Keratinocyte (primary cell): ENCODE results near the gene SCGB2A2. TPM values are rescaled to one million over a fixed set of nuclear protein-coding genes. Genes with fewer than 3 reads are reported as not detected.

ENCODE experiments used
- DNase-seq: peaks from one replicate; pipeline ENCODE4 v3.0.0-alpha.2; 2011; ENCODE audit warnings: low read depth, missing footprints, low spot score
- FAIRE-seq: peaks from 2 replicates; lab custom pipeline; 2011; peaks lifted over from hg19 to GRCh38; lab: Jason Lieb, UNC
- H2AFZ ChIP-seq: 2 replicates; pipeline ENCODE4 v1.6.0; 2012; ENCODE audit warnings: low read length, control low read depth, inconsistent platforms; ENCODE audit not compliant: control insufficient read depth
- H3K27ac ChIP-seq: 2 replicates; pipeline ENCODE4 v1.5.1; 2011; ENCODE audit warnings: low read length; ENCODE audit not compliant: control insufficient read depth, insufficient read depth
- H3K27me3 ChIP-seq: 3 replicates; pipeline ENCODE4 v1.6.0; 2011; ENCODE audit warnings: low read length; ENCODE audit not compliant: control insufficient read depth, insufficient read depth; ENCODE audit errors: extremely low read depth
- H3K36me3 ChIP-seq, 2 experiments: 2 replicates in 1 of 2; 3 replicates in 1 of 2; pipeline ENCODE4 v1.5.1; 2011; ENCODE audit warnings: low read length in 2 of 2, mild to moderate bottlenecking in 1 of 2; ENCODE audit not compliant: control insufficient read depth in 2 of 2, insufficient read depth in 2 of 2; ENCODE audit errors: extremely low read depth in 1 of 2
- H3K4me1 ChIP-seq: 3 replicates; pipeline ENCODE4 v1.5.1; 2011; ENCODE audit warnings: low read length; ENCODE audit not compliant: control insufficient read depth, insufficient read depth; ENCODE audit errors: extremely low read depth
- H3K4me2 ChIP-seq: 3 replicates; pipeline ENCODE4 v1.6.0; 2011; ENCODE audit warnings: low read depth, low read length; ENCODE audit not compliant: control insufficient read depth, insufficient read depth; ENCODE audit errors: extremely low read depth
- H3K4me3 ChIP-seq, 3 experiments: fragments of 200-600 bp in 1 of 3; sonication (generic) in 1 of 3; 2 replicates in 2 of 3; 3 replicates in 1 of 3; pipeline ENCODE4 v1.5.1; 2011 to 2016; ENCODE audit warnings: low read length in 3 of 3, mild to moderate bottlenecking in 3 of 3, control low read depth in 2 of 3, inconsistent platforms in 1 of 3, low read depth in 1 of 3, mixed read lengths in 1 of 3, mixed run types in 1 of 3, moderate library complexity in 1 of 3; ENCODE audit not compliant: control insufficient read depth in 2 of 3, insufficient read depth in 2 of 3; ENCODE audit errors: extremely low read depth in 1 of 3
- H3K79me2 ChIP-seq: 2 replicates; pipeline ENCODE4 v1.6.0; 2012; ENCODE audit warnings: low read length; ENCODE audit not compliant: control insufficient read depth, insufficient read depth
- H3K9ac ChIP-seq: 3 replicates; pipeline ENCODE4 v1.6.0; 2011; ENCODE audit warnings: low read length; ENCODE audit not compliant: control insufficient read depth, insufficient read depth; ENCODE audit errors: extremely low read depth
- H3K9me1 ChIP-seq: 3 replicates; pipeline ENCODE4 v1.6.0; 2011; ENCODE audit warnings: low read length; ENCODE audit not compliant: control insufficient read depth, insufficient read depth; ENCODE audit errors: extremely low read depth
- H3K9me3 ChIP-seq: 2 replicates; pipeline ENCODE4 v1.5.1; 2012; ENCODE audit warnings: low read depth, low read length; ENCODE audit not compliant: control insufficient read depth
- H4K20me1 ChIP-seq: 3 replicates; pipeline ENCODE4 v1.6.0; 2011; ENCODE audit warnings: low read length; ENCODE audit not compliant: control insufficient read depth, insufficient read depth; ENCODE audit errors: extremely low read depth
- CTCF ChIP-seq, 3 experiments: IDR thresholded peaks in 1 of 3; conservative IDR thresholded peaks in 1 of 3; optimal IDR thresholded peaks in 1 of 3; 2 replicates in 2 of 3; 3 replicates in 1 of 3; pipeline versions ENCODE3 to v1.5.1; 2011; ENCODE audit warnings: low read length in 3 of 3, mild to moderate bottlenecking in 3 of 3, moderate library complexity in 2 of 3, control low read depth in 1 of 3, inconsistent platforms in 1 of 3; ENCODE audit not compliant: insufficient read depth in 2 of 3; ENCODE audit errors: extremely low read depth in 1 of 3
- EZH2 ChIP-seq: IDR thresholded peaks from one replicate; pipeline ENCODE4 v1.6.1; 2012; ENCODE audit warnings: inconsistent platforms, mild to moderate bottlenecking, low read length, moderate library complexity
- dilution Hi-C: fragments of 300-500 bp; cut with MboI; formaldehyde crosslinking; loops from one replicate; pipeline ENCODE4 v1.7.0; 2020; ENCODE audit warnings: low sequenced_read_pairs; ENCODE audit not compliant: extremely low pct_ligation_motif_present
- polyA plus RNA-seq, 5 experiments: library from polyadenylated mRNA; depleted of rRNA in 3 of 5; stranded (reverse) in 3 of 5; stranded (forward) in 1 of 5; unstranded in 1 of 5; fragments of >200 nt; gene quantifications; 1 replicate in 1 of 5; 2 replicates in 3 of 5; 3 replicates in 1 of 5; pipeline versions ENCODE4 v1.2.1 to v1.2.3, GENCODE V29; 2011 to 2012; ENCODE audit warnings: missing spikeins in 2 of 5, low read depth in 1 of 5, low replicate concordance in 1 of 5

SCGB2A2 gene
- polyA plus RNA-seq, 1 donor (not counting 4 experiments of a cell fraction or from before 2014, with no cell fraction given) = not detected

- Histone ChIP-seq H3K27ac (no peak overlapping the region), H3K27me3 (peaks cover 3% of the 10 kb centered on the region), H3K79me2 (no peaks in the 10 kb centered on the region), H2AFZ (no peak overlapping the region), H3K4me3 (no peak overlapping the region), H3K9me1 (no peaks in the 10 kb centered on the region), H3K36me3 (no peaks in the 10 kb centered on the region), H3K9me3 (no peaks in the 10 kb centered on the region), H3K4me2 (no peak overlapping the region), H3K4me1 (no peaks in the 10 kb centered on the region), H4K20me1 (no peaks in the 10 kb centered on the region), H3K9ac (no peak overlapping the region)
- dilution Hi-C loops = no loop called here
- no peak for DNase-seq
- FAIRE-seq = no peak
- no peak for TF ChIP-seq EZH2
Observed at GRCh38 chr11:62315431-62315830, 45.5 kb downstream of the SCGB2A2 start.

- Histone ChIP-seq H3K79me2 (no peaks in the 10 kb centered on the region), H3K4me1 (no peaks in the 10 kb centered on the region), H3K4me2 (no peak overlapping the region), H3K9me1 (no peaks in the 10 kb centered on the region), H3K9ac (no peak overlapping the region), H3K27me3 (no peaks in the 10 kb centered on the region), H3K36me3 (no peaks in the 10 kb centered on the region), H2AFZ (no peak overlapping the region), H3K9me3 (no peaks in the 10 kb centered on the region), H3K27ac (no peak overlapping the region), H3K4me3 (no peak overlapping the region), H4K20me1 (no peaks in the 10 kb centered on the region)
- dilution Hi-C loops = no loop called here
- no peak for DNase-seq
- no peak for TF ChIP-seq EZH2
- TF ChIP-seq CTCF (optimal IDR thresholded peaks at IDR 0.05 in 1 of 3, IDR thresholded peaks at IDR 0.05 in 1 of 3, conservative IDR thresholded peaks at IDR 0.05 in 1 of 3; ENCODE audit: extremely low read depth in 1 of 3, insufficient read depth in 2 of 3, low read length in 3 of 3) = no peak
- FAIRE-seq = no peak
Observed at GRCh38 chr11:62322524-62322923, 52.6 kb downstream of the SCGB2A2 start.

Other genes starting within 250 kb of the SCGB2A2 start
- 8.0 to 19.6 TPM (median 12.7 TPM) in 3 replicates for gene INCENP, start 146.1 kb upstream of the SCGB2A2 start, polyA plus RNA-seq
- gene SCGB1D1, start 79.9 kb upstream of the SCGB2A2 start, polyA plus RNA-seq = not detected in 3 replicates
- gene SCGB2A1, start 61.5 kb upstream of the SCGB2A2 start, polyA plus RNA-seq = 0.14 TPM in 1 of 3 replicates, not detected in the others
- not detected in 3 replicates for gene SCGB1D2, start 27.9 kb upstream of the SCGB2A2 start, polyA plus RNA-seq
- gene SCGB1D4, start 28.9 kb downstream of the SCGB2A2 start, polyA plus RNA-seq = not detected in 3 replicates
- gene ASRGL1, start 67.3 kb downstream of the SCGB2A2 start, polyA plus RNA-seq = 0.05 to 0.25 TPM (median 0.14 TPM) in 3 replicates
- gene SCGB1A1, start 148.9 kb downstream of the SCGB2A2 start, polyA plus RNA-seq = not detected in 3 replicates